Activated CD8-positive, alpha-beta memory T cell treated with anti-CD3 and anti-CD28 coated beads, Interleukin-2, amount 50 U/mL, for 24 hours (primary cell): ENCODE data around the gene ZNF438.
"Not testable (repeated sequence)": the region's sequence is repeated elsewhere in the genome, so short reads cannot be mapped to it uniquely, and the experiment has no call there.

Experiments used
- DNase-seq: peaks from one replicate; pipeline ENCODE4 v3.0.0-alpha.2; 2020; ENCODE audit errors: extremely low read depth

The ZNF438 gene

GRCh38 chr10:30986053-30986555 is 45.6 kb downstream of the ZNF438 start:
- DNase-seq: no peak

- DNase-seq: no peak
These were observed 46.2 kb downstream of the ZNF438 start for GRCh38 chr10:30985512-30985911.

- no peak for DNase-seq
These were observed 46.9 kb downstream of the ZNF438 start for GRCh38 chr10:30984563-30985328.

GRCh38 chr10:30983209-30983608 is 48.5 kb downstream of the ZNF438 start:
- not testable (repeated sequence) for DNase-seq

GRCh38 chr10:30980951-30981616 is 50.6 kb downstream of the ZNF438 start:
- DNase-seq: no peak

- no peak for DNase-seq
These were observed 51.7 kb downstream of the ZNF438 start for GRCh38 chr10:30979956-30980355.

- no peak for DNase-seq
These were observed 52.8 kb downstream of the ZNF438 start for GRCh38 chr10:30978843-30979242.

GRCh38 chr10:30977385-30977784 is 54.3 kb downstream of the ZNF438 start:
- no peak for DNase-seq

- DNase-seq: no peak
These were observed 56.8 kb downstream of the ZNF438 start for GRCh38 chr10:30974773-30975415.

GRCh38 chr10:30974355-30974754 is 57.3 kb downstream of the ZNF438 start:
- no peak for DNase-seq

- DNase-seq: no peak
These were observed 57.9 kb downstream of the ZNF438 start for GRCh38 chr10:30973737-30974136.

GRCh38 chr10:30970760-30971460 is 60.8 kb downstream of the ZNF438 start:
- DNase-seq: no peak

- DNase-seq: no peak
These were observed 63.0 kb downstream of the ZNF438 start for GRCh38 chr10:30968711-30969110.

- DNase-seq: no peak
These were observed 63.8 kb downstream of the ZNF438 start for GRCh38 chr10:30967650-30968410.

- DNase-seq: no peak
These were observed 67.4 kb downstream of the ZNF438 start for GRCh38 chr10:30963992-30964930.

- no peak for DNase-seq
These were observed 69.1 kb downstream of the ZNF438 start for GRCh38 chr10:30962522-30962921.

GRCh38 chr10:30959836-30960210 is 71.8 kb downstream of the ZNF438 start:
- no peak for DNase-seq

GRCh38 chr10:30949218-30949617 is 82.4 kb downstream of the ZNF438 start:
- not testable (repeated sequence) for DNase-seq

GRCh38 chr10:30944005-30944404 is 87.7 kb downstream of the ZNF438 start:
- DNase-seq: no peak

- DNase-seq: no peak
These were observed 88.2 kb downstream of the ZNF438 start for GRCh38 chr10:30943451-30943850.
